IMR-90 (cell line): Measurements from ENCODE around the gene IFI35. TPM values are rescaled to one million over a fixed set of nuclear protein-coding genes. Genes with fewer than 3 reads are reported as not detected.

Source experiments
- ATAC-seq: fragments of 200-7000 bp; cut with Tn5 transposase; 2 replicates; pipeline ENCODE4 v1.9.1; 2020; ENCODE audit warnings: low read depth, mild to moderate bottlenecking, moderate library complexity
- BruUV-seq: library from RNA; stranded (reverse); fragments of 400-500 nt; replicated peaks from 2 replicates; lab custom pipeline; 2021; lab: Mats Ljungman, UMichigan
- CTCF ChIA-PET: fragments of 300-600 bp; formaldehyde crosslinking; extraction: SDS; loops from one replicate; lab custom pipeline; 2021; ENCODE audit warnings: antibody characterized with exemption; lab: Yijun Ruan, JAX
- POLR2A ChIA-PET: fragments of 300-600 bp; sonication (Branson Sonifier 250); formaldehyde crosslinking; loops from one replicate; lab custom pipeline; 2022; ENCODE audit warnings: antibody characterized with exemption; ENCODE audit not compliant: unreplicated experiment; lab: Charles Lee
- DNase-seq: peaks from one replicate; pipeline ENCODE4 v3.0.0; 2013
- H2AFZ ChIP-seq: replicated peaks from 2 replicates; pipeline ENCODE3; 2013; ENCODE audit warnings: low read length, mild to moderate bottlenecking; ENCODE audit not compliant: poor library complexity
- H2AK5ac ChIP-seq: 2 replicates; pipeline ENCODE4 v1.6.1; 2013; ENCODE audit warnings: low read depth, low read length, inconsistent platforms
- H2AK9ac ChIP-seq: replicated peaks from 2 replicates; pipeline ENCODE3; 2013; ENCODE audit warnings: mild to moderate bottlenecking, low read depth, low read length, moderate library complexity; ENCODE audit not compliant: poor library complexity
- H2BK120ac ChIP-seq: 2 replicates; pipeline ENCODE4 v1.6.1; 2013; ENCODE audit warnings: low read depth, low read length, inconsistent platforms
- H2BK15ac ChIP-seq: 3 replicates; pipeline ENCODE4 v1.6.1; 2013; ENCODE audit warnings: low read depth, low read length, inconsistent platforms
- H2BK20ac ChIP-seq: 2 replicates; pipeline ENCODE4 v1.6.1; 2013; ENCODE audit warnings: low read depth, mild to moderate bottlenecking, inconsistent platforms, low read length, moderate library complexity
- H2BK5ac ChIP-seq: 2 replicates; pipeline ENCODE4 v1.6.1; 2013; ENCODE audit warnings: mild to moderate bottlenecking, low read depth, low read length, inconsistent platforms; ENCODE audit not compliant: poor library complexity, severe bottlenecking
- H3K14ac ChIP-seq: replicated peaks from 2 replicates; pipeline ENCODE4 v1.6.1; 2013; ENCODE audit warnings: low read depth, low read length, inconsistent platforms
- H3K18ac ChIP-seq: 2 replicates; pipeline ENCODE4 v1.6.1; 2013; ENCODE audit warnings: low read depth, low read length, control low read depth
- H3K23ac ChIP-seq: 2 replicates; pipeline ENCODE4 v1.6.1; 2013; ENCODE audit warnings: low read depth, low read length, inconsistent platforms
- H3K27ac ChIP-seq: 2 replicates; pipeline ENCODE4 v1.5.1; 2013; ENCODE audit warnings: mild to moderate bottlenecking, control low read depth, low read length; ENCODE audit not compliant: insufficient read depth
- H3K27me3 ChIP-seq: 2 replicates; pipeline ENCODE4 v1.6.1; 2013; ENCODE audit warnings: low read length; ENCODE audit not compliant: control insufficient read depth, insufficient read depth
- H3K36me3 ChIP-seq: 2 replicates; pipeline ENCODE4 v1.6.1; 2013; ENCODE audit warnings: low read length, mixed read lengths; ENCODE audit not compliant: control insufficient read depth, insufficient read depth
- H3K4ac ChIP-seq: 2 replicates; pipeline ENCODE4 v1.6.1; 2013; ENCODE audit warnings: low read depth, low read length, inconsistent platforms
- H3K4me1 ChIP-seq: 2 replicates; pipeline ENCODE4 v1.6.1; 2013; ENCODE audit warnings: low read length, mixed read lengths; ENCODE audit not compliant: control insufficient read depth, insufficient read depth
- H3K4me2 ChIP-seq: 2 replicates; pipeline ENCODE4 v1.6.1; 2013; ENCODE audit warnings: low read depth, mild to moderate bottlenecking, control low read depth, low read length, moderate library complexity
- H3K4me3 ChIP-seq: 2 replicates; pipeline ENCODE4 v1.5.1; 2013; ENCODE audit warnings: low read depth, mild to moderate bottlenecking, control low read depth, low read length, moderate library complexity; ENCODE audit not compliant: insufficient read depth
- H3K56ac ChIP-seq: 2 replicates; pipeline ENCODE4 v1.6.1; 2013; ENCODE audit warnings: low read length, inconsistent platforms; ENCODE audit not compliant: insufficient read depth; ENCODE audit errors: extremely low read depth
- H3K79me1 ChIP-seq, 2 experiments: 2 replicates each; pipeline ENCODE4 v1.6.1; 2013; ENCODE audit warnings: low read length in 2 of 2, inconsistent platforms in 1 of 2, low read depth in 1 of 2
- H3K9ac ChIP-seq: 2 replicates; pipeline ENCODE4 v1.6.1; 2013; ENCODE audit warnings: low read depth, low read length, control low read depth
- H3K9me1 ChIP-seq: 2 replicates; pipeline ENCODE4 v1.6.1; 2013; ENCODE audit warnings: low read length, inconsistent platforms; ENCODE audit not compliant: insufficient read depth
- H3K9me3 ChIP-seq: 2 replicates; pipeline ENCODE4 v1.6.1; 2013; ENCODE audit warnings: low read length; ENCODE audit not compliant: control insufficient read depth, insufficient read depth
- H4K20me1 ChIP-seq: 2 replicates; pipeline ENCODE4 v1.6.1; 2013; ENCODE audit warnings: low read length, inconsistent platforms; ENCODE audit not compliant: insufficient read depth
- H4K5ac ChIP-seq: 2 replicates; pipeline ENCODE4 v1.6.1; 2013; ENCODE audit warnings: mild to moderate bottlenecking, low read depth, low read length, control low read depth
- H4K8ac ChIP-seq, 2 experiments: 2 replicates each; pipeline ENCODE4 v1.6.1; 2013; ENCODE audit warnings: low read depth in 2 of 2, low read length in 2 of 2, control low read depth in 1 of 2, inconsistent platforms in 1 of 2
- H4K91ac ChIP-seq: 2 replicates; pipeline ENCODE4 v1.6.1; 2013; ENCODE audit warnings: low read depth, low read length, inconsistent platforms; ENCODE audit not compliant: insufficient read depth
- BHLHE40 ChIP-seq: fragments of 150-350 bp; IDR thresholded peaks from 2 replicates; pipeline ENCODE4 v1.6.1; 2016; ENCODE audit warnings: mild to moderate bottlenecking, low read depth, low read length
- MAZ ChIP-seq: IDR thresholded peaks from 2 replicates; pipeline ENCODE4 v1.6.1; 2012; ENCODE audit warnings: low read depth, mild to moderate bottlenecking, low read length, improper control_type of control experiment, moderate library complexity, borderline replicate concordance
- MXI1 ChIP-seq: IDR thresholded peaks from 2 replicates; pipeline ENCODE4 v1.6.1; 2012; ENCODE audit warnings: low read depth, mild to moderate bottlenecking, low read length, moderate library complexity, borderline replicate concordance
- RAD21 ChIP-seq: IDR thresholded peaks from 2 replicates; pipeline ENCODE4 v1.6.1; 2012; ENCODE audit warnings: low read length, improper control_type of control experiment
- RFX5 ChIP-seq: IDR thresholded peaks from 2 replicates; pipeline ENCODE4 v1.8.0; 2012; ENCODE audit warnings: low read depth, mild to moderate bottlenecking, low read length, moderate library complexity
- WGBS, 2 experiments: methylation state at CpG; one replicate each; pipeline versions ENCODE4 v1.1.5 to v1.1.7; 2013; ENCODE audit warnings: missing lambda C conversion rate in 2 of 2; ENCODE audit not compliant: insufficient read length in 1 of 2; ENCODE audit errors: extremely low coverage in 2 of 2; 5-methylcytosine and 5-hydroxymethylcytosine counted together
- dilution Hi-C: fragments of 300-500 bp; cut with HindIII; formaldehyde crosslinking; loops from one replicate; pipeline ENCODE4 v1.14.3; 2018; ENCODE audit warnings: low sequenced_read_pairs; ENCODE audit not compliant: unreplicated experiment
- in situ Hi-C: fragments of 300-500 bp; cut with MboI; formaldehyde crosslinking; loops from 3 replicates; pipeline ENCODE4 v1.14.3; 2019; ENCODE audit warnings: low sequenced_read_pairs, inconsistent platforms, mixed read lengths
- intact Hi-C: fragments of 100-400 bp; cut with micrococcal nuclease; formaldehyde crosslinking; loops from 2 replicates; pipeline ENCODE4 v1.10.0; 2022
- polyA plus RNA-seq, 3 experiments: library from polyadenylated mRNA; depleted of rRNA; stranded (reverse); fragments of >200 nt; gene quantifications; 2 replicates each; pipeline ENCODE4 v1.2.3, GENCODE V29; 2012; ENCODE audit warnings: low replicate concordance in 1 of 3
- total RNA-seq: library from RNA; depleted of rRNA; stranded (reverse); fragments of >200 nt; gene quantifications from 2 replicates; pipeline ENCODE4 v1.2.3, GENCODE V29; 2012
- TF ChIP-seq, protein P1 (sequence below): fragments of 150-350 bp; IDR thresholded peaks from 2 replicates; pipeline ENCODE4 v1.6.1; 2017; ENCODE audit warnings: mild to moderate bottlenecking, antibody characterized with exemption, low read length, low read depth
- TF ChIP-seq, protein P2 (sequence below): conservative IDR thresholded peaks from 2 replicates; pipeline ENCODE4 v1.5.1; 2012; ENCODE audit warnings: mild to moderate bottlenecking, low read depth, low read length, improper control_type of control experiment

The IFI35 gene
- total and polyA plus RNA-seq, 2 of the 4 experiments (the other 2 are of a cell fraction) = 15.8 to 17.0 TPM

GRCh38 chr17:42991471-42991870 lies 15.1 kb upstream of the IFI35 start:
- Histone ChIP-seq H3K56ac (no peak overlapping the region), H4K20me1 (no peaks in the 10 kb centered on the region), H3K4me3 (no peak overlapping the region), H4K5ac (no peak overlapping the region), H4K91ac (no peak overlapping the region), H3K36me3 (peaks cover 36% of the 10 kb centered on the region), H3K23ac (no peak overlapping the region), H3K27me3 (no peaks in the 10 kb centered on the region), H3K18ac (no peak overlapping the region), H3K14ac (0 out of 2 replicates have a peak overlapping the region, but pooled peaks have one; percentile 39), H2BK15ac (no peak overlapping the region), H2AFZ (no peak overlapping the region), H3K4me1 (no peaks in the 10 kb centered on the region; the same call in 1 of the 2 replicates), H2BK20ac (no peak overlapping the region), H3K9ac (no peak overlapping the region), H3K4me2 (no peak overlapping the region), H2AK9ac (no peak overlapping the region), H4K8ac (no peak overlapping the region), H2BK5ac (no peak overlapping the region), H3K9me1 (peaks cover 14% of the 10 kb centered on the region), H3K4ac (no peak overlapping the region), H3K27ac (no peak overlapping the region), H3K79me1 (peaks cover 6 to 28% of the 10 kb centered on the region in 2 experiments; a peak in 3 of 4 replicates), H2BK120ac (no peak overlapping the region), H2AK5ac (peak overlapping the region; percentile 9; the same call in 1 of the 2 replicates), H3K9me3 (no peaks in the 10 kb centered on the region)
- ATAC-seq (no peak), DNase-seq (no peak)
- no peak for TF ChIP-seq BHLHE40
- TF ChIP-seq RAD21 = no peak
- no peak for TF ChIP-seq MXI1
- no peak for TF ChIP-seq RFX5
- TF ChIP-seq, protein P1, sequence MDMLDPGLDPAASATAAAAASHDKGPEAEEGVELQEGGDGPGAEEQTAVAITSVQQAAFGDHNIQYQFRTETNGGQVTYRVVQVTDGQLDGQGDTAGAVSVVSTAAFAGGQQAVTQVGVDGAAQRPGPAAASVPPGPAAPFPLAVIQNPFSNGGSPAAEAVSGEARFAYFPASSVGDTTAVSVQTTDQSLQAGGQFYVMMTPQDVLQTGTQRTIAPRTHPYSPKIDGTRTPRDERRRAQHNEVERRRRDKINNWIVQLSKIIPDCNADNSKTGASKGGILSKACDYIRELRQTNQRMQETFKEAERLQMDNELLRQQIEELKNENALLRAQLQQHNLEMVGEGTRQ = no peak
- TF ChIP-seq, protein P2, sequence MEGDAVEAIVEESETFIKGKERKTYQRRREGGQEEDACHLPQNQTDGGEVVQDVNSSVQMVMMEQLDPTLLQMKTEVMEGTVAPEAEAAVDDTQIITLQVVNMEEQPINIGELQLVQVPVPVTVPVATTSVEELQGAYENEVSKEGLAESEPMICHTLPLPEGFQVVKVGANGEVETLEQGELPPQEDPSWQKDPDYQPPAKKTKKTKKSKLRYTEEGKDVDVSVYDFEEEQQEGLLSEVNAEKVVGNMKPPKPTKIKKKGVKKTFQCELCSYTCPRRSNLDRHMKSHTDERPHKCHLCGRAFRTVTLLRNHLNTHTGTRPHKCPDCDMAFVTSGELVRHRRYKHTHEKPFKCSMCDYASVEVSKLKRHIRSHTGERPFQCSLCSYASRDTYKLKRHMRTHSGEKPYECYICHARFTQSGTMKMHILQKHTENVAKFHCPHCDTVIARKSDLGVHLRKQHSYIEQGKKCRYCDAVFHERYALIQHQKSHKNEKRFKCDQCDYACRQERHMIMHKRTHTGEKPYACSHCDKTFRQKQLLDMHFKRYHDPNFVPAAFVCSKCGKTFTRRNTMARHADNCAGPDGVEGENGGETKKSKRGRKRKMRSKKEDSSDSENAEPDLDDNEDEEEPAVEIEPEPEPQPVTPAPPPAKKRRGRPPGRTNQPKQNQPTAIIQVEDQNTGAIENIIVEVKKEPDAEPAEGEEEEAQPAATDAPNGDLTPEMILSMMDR = no peak
- no peak for TF ChIP-seq MAZ
- no TSS peak for BruUV-seq
- intact Hi-C loops = loop anchor here (10.0 kb wide), 1 partner anchor 323 kb away; no protein-coding TSS in a partner anchor
- WGBS, 2 experiments = 100% methylated on average over 3 of the region's 6 CpGs; no CpG with 5 or more reads in 1 of the 2 experiments
- in situ Hi-C loops = loop anchor here (25.0 kb wide), 1 partner anchor 371 kb away; no protein-coding TSS in a partner anchor
- CTCF ChIA-PET = no interaction called here
- dilution Hi-C loops = no loop called here
- POLR2A ChIA-PET = no interaction called here
